Germinal center (tissue), 1 donor: ENCODE data around the gene CNTN6.
"Not testable (repeated sequence)": the region's sequence is repeated elsewhere in the genome, so short reads cannot be mapped to it uniquely, and the experiment has no call there.

Source experiments
- DNase-seq: peaks from one replicate; pipeline ENCODE4 v3.0.0; 2012; ENCODE audit warnings: mixed read lengths, low spot score

CNTN6 gene

DNA sequence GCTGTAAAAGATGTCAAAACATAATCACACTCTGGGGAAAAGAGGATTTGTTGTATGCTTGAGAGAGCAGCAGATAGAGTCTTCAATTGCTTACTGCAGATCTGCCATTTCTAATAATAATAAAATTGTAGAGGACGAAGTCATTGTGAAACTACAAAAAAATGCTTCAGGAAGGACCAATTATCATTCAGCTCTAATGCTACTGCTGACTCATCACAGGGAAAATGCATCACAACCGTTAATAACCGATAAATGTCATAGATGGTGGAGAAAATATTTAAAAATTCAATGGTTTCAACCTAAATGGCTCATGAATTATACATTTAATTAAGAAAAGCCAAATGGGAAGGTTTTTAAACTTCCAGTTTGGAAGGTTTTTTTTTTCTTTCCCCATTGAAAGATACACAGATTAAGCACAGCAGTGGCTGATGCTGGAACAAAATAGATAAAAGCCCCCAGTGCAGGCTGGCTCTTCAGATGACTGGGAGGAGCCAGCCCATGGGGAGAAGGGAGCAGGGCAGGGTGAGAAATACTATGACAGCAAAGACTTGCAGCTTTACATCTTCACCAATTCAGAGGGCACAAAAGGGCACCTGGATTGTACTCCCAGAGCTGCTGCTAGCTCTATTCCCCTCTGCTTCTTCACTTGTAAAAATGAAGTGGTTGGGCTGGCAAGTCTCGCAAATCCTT is 196.1 kb downstream of the CNTN6 start:
- no peak for DNase-seq

DNA sequence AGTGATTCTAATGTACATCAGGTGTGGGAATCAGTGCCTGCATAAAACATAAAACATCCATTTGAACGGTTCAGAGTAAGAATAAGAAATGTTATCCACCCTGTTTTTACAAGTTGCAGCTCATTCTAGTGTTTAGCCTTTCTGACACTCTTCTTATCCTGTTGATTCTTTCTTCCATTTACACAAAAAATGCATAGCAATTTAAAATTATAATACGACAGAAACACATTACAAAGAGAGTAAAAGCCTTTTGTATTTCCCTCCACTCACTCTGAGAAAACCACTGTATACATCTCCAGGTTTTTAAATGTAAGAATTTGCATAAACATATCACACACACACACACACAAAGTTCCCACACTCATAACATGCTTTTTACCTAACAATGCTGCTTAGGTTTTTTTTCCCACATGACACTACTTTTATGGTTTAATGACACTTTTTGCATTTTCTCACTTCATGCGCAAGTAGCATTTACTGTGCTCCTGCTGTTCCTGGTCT is 199.8 kb downstream of the CNTN6 start:
- DNase-seq = no peak

DNA sequence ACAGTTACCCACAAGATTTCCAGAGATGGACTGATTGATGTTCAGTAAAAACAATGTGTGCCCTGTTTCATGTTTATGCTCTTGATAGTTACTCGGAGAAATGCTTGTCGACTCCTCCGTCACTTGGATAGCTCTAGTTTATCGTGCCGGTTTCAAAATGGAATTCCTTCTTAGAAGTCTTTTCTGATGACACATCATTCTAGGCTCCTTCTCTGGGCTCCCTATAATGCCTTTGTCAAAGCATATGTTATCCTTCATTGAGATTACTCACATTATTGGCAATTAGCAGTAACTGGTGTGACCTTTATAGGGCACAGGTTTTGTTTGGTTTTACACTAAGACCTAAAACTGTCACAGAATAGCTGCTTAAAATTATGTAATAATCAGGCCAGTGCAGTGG is 201.8 kb downstream of the CNTN6 start:
- DNase-seq = no peak

DNA sequence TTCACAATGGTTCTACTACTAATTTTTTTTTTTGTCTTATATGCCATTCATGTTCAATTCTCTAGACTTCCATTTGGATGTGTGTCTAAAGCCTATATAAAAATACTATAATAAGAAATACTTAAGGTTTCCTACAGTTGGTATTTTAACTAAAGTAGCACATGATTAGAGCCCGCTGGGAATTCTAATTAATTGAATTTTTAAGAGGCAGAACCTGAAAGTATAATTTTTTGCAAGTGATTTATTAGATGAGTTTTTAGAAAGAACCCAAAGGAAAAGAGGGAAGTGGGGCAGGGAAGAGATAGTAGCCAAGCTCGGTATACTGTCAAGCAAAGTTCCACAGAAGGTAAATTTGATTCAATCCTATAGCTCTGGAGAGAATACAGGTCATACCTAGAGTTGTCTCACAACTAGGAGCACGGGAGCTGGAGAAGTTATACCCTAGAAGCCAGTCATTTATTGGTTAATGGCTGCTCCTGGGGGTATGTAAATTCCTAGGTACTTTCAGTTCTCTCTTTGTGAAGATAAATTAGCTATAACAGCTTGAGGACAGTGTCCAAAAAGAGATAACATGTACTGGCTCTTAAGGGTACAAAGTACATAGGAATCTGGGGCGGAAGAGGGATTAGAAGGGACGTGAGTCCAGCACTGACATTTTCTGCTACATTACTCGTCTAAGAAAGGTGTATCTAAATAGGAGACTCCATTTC is 225.6 kb downstream of the CNTN6 start:
- DNase-seq = no peak

DNA sequence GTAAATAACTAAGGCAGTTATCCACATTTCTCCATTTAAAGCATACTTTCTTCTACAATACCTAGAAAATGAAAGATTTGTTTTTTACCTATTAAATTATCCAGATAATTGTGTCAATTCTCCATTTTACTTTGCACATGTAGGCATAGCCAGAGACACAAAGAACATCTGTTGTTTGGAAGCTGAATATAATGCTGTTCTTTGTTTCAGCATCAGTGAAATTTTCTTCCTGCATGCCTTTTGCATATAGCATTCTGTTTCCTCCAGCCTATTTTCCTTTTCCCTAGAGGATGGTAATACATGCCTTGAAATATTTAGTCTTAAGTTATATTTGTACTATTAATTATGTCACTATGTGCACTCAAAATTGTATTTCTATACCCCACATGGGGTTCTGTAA is 233.7 kb downstream of the CNTN6 start:
- no peak for DNase-seq

DNA sequence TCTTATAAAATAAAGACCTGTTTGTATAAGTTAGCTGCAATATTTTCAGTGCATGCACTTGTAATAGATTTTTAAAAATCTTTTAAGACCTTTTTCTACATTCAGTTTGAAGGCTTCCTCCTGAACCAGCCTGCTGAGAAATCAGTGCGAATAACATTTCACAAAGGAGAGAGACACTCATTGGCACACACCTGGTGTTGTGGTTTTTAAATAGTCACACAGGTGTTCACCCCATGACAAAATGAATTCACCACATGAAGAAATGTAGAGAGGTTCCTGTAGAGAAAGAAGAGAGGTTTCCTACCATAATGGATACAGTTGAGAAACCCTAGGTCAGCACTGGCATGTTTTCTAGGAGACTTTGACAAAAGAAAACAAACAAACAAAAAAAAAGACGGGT is 237.3 kb downstream of the CNTN6 start:
- no peak for DNase-seq

DNA sequence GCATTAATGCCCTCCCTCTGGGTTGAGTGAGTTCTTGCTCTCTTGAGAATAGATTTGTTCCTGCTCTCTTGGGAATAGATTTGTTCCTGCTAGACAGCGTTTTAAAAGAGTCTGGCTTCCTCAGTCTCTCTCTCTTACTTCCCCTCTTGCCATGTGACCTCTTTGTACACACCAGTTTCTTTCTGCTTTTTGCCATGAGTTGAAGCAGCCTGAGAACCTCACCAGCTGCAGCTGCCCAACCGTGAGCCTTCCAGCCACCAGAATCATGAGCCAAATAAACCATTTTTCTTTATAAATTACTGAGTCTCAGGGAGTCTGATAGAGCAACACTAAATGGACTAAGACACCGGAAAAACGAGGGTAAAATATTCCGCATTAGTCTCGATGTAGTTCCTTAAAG is 253.6 kb downstream of the CNTN6 start:
- DNase-seq = no peak

DNA sequence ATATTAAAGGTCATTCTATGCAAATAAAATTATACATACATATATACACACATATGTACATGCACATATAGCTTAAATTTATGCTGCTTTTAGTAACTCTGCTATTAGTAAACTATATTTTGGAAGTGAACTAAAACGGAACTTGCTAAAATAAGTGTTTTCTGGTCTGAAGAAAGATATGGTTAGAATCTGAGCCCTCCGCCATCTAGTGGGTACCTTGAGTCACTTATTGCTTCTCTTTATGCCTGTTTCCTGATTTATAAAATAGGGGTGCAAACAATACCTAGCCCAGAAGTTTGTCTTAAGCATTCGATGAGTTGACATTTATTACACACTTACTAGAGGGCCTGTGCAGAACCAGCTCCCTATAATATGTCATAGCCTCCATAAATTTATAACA is 255.7 kb downstream of the CNTN6 start:
- DNase-seq = no peak

DNA sequence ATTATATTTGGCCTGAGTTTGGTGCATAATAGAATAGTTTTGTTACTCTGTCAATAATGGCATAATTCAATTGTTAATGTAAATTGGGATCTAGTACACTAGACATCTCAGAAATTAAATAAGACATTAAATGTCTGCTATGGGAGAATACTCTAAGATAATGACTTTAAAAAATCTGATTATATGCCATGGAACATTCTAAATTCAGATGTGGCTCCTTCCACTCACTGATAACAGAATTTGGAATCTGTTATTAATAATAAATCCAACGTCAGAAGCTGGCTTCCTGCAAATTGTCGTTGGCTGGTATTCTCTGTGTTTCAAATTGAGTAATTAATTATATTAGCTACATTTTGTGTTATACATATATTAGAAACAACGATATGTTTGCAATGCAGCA is 258.1 kb downstream of the CNTN6 start:
- DNase-seq = no peak

DNA sequence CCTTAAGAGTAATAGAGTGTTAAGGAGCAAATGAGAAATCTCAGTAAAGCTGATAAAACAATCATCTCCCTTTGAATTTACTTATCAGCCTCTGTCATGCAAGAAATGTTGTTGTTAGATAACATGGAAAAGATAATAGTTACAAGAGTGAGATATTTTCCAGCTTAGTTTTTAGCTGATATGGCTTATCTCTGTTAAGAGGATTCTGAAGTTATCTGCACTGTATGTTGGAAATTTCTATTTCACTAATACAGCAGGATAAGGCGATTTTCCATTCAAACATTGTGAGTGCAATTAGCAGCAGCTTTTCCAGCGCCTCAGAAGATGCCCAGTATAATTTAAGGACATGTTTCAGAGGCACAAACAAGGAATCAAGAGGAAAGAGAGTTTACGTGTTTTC is 262.9 kb downstream of the CNTN6 start:
- DNase-seq = no peak

DNA sequence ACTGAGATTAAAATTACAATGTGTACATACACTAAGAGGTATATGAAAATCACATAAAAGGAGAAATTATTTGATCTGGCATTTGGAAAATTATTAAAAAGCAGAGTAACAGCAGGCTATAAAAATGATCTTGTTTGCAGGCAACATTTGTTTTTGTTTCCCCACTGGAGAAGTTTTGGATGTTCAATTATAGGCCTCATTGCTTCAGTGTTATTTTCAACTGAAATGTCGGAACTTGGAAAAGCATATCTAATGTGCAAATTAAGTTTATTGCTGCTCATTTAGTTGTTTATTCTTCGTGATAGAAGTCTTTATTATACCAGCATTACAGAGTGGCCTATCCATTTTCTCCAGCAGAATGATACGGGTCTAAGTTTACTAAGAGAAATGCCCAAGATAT is 263.3 kb downstream of the CNTN6 start:
- DNase-seq = no peak

DNA sequence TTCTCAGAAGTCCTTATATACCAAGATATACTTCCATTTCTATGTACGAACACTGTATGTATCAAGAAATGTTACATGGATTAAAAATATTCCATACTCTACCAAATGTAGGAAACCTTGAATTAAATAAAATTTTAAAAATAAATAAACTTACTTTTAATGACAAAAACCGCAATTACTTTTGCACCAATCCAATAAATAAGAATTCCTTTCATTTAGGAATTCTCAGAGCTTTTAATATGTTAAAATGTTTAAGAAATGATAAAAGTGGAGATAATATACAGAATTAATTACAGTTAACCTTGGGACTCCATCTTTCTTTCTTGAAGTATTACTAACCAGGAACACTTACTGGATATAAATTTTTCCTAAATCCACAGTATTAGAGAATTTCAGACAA is 272.7 kb downstream of the CNTN6 start:
- DNase-seq = no peak

DNA sequence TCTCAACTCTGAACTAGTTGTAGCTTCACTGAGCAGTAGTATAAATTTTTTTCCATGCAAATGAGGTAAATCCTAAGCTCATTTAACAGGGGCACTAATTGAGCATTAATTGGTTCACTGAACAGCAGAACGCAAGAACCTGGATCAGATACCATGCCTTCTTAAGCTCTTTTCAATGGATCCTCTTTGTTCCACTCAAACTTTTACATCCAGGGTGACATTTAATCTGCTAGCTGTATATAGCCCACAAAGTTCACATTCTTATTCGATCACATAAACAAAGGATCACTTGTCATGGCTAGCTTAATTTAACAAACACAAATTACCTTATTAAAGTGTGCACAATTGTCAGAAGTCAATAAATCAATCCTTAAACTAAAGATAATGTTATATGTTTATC is 281.6 kb downstream of the CNTN6 start:
- DNase-seq = no peak

DNA sequence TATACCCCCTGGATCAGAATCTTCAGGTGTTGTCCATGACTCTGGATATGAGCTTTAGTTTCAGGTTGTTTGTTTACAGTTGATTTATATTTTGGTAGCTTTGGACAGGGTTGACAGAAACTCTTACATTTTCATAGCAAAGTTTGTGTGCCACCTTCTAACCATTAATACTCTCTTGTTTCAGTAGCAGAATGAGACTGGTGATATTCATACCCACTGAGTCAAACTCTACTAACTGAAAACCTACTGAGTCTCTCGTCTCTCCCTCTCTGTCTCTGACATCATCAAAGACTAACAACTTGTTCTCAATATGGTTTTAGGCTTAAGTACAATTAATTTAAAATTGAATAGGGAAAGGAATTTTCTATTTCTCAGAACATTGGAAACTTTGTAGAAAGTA is 282.3 kb downstream of the CNTN6 start:
- DNase-seq = no peak

DNA sequence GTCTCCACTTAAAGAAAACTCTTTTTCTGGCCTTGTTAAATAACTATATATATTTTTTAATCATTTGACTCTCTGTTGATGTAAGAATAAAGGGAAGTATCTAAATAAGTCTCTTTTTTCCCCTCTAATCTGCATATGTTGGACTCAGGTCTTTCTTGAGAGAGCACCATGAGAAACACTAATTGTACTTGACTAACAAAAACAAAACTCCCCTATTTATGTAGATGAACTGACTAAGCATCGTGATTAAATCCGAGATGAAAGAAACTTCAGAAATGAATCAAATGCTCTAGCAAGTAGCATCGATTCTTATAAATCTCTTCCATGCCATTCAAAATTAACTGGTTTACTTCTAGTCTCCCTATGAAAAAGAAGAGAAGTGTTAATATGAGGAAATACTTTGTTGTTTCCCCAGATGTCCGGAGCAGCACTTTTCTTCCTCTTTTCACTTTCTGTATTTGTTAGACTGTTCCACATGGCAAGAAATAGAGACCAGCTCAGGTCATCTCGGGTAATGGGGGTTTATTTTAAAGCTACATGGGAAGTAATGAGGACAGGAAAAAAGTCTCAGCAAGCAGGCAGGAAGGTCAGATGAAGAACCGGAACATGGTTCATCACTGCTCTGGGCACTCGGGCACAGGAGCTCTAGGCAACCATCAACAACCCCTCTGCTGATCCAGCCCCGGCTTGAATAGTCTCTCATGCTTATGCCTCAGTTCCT is 288.3 kb downstream of the CNTN6 start:
- DNase-seq = peak; percentile 51

DNA sequence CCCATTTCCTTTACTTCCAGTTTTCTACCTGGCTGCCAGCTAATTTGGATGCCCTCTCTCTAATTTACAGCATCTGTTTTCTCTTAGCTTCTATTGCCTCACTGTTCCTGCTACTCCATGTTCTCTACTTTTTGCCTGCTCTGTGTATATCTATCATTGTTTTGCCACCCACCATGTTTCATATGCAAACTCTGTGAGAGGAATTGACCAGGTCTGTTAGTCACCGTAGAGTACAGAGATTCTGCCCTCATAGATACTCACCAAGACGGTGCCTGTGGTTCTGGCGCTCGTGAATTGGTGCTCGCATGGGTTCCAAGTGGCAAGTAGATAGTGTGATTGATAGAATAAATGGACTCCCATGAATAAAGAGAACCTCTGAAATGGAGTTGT is 288.8 kb downstream of the CNTN6 start:
- DNase-seq = no peak

DNA sequence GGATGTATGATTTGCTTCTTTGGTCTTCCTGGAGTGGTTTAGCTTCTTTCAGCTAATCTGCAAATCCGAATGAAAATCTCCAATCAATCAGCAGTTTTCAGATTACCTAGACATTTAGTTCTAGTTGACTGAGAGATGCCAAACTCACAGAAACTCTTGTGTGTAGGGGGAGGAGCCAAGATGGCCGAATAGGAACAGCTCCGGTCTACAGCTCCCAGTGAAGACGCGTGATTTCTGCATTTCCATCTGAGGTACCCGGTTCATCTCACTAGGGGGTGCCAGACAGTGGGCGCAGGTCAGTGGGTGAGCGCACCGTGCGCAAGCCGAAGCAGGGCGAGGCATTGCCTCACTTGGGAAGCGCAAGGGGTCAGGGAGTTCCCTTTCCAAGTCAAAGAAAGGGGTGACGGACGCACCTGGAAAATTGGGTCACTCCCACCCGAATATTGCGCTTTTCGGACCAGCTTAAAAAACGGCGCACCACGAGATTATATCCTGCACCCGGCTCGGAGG is 294.6 kb downstream of the CNTN6 start:
- not testable (repeated sequence) for DNase-seq

DNA sequence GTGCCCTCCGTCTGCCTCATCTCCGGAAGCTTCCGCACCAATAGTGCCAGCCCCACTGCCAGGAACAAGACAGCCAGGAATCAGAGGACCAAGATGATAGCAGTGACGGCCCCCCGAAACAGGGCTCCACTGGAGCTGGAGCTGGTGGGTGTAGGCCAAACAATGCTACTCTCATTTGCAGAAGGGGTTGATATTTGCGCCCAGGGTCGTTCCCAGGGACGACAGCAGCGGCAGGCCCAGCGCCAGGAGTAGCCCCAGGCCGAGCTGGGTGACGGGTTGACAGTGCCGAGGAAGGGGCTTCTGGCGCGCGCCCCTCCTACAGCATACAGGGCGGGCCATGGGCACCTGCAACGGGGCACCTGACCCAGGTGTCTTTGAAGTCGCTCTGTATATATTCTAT is 301.4 kb downstream of the CNTN6 start:
- no peak for DNase-seq

DNA sequence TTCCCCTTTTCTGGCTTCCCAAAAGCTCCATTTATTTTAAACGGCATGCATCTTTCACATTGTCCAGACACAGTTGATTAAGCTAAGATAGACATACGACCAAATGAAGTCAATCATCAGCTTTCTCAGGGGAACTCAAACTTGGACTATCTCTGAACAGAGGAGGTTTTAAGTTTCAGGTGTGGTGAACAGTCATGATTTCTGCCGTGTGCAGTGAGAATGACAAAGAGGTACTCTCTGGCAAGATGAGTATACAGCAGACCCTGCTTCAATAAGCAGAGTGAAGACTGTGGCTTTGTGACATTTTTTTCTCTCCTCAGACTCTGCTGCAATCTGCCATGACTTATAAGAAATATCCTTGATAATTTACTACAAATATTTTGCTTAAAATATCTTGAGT is 307.7 kb downstream of the CNTN6 start:
- no peak for DNase-seq

DNA sequence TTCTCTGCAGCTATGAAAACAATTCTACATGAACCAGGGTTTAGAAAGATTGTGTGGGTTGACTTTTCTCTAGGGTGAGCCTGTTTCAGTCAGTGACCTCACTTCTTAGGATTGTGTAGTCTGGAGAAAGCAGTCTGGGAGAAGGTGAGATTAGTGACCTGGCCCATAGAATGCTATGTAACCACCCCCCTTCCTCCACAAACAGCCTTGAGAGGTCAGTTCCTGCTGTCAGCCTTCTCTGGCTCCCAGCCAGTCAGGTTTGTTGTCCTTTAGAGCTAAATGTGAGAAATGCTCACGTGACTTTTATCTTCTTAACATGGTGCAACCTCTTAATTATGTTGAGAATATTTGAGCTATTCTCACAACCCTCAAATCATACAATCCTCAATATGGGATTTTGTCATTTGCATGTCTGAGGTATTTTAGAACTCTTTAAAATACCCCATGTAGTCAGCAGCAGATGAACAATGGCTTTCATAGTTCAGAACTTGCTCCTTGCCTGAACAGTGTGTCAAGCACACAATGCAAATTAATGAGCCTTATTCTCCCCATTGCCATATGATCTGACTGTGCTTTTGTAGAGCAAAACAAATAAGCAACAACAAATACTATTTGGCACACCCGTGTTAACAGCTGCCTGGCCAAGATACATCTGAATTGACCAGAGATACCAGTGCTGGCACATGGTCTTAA is 311.6 kb downstream of the CNTN6 start:
- DNase-seq = no peak

DNA sequence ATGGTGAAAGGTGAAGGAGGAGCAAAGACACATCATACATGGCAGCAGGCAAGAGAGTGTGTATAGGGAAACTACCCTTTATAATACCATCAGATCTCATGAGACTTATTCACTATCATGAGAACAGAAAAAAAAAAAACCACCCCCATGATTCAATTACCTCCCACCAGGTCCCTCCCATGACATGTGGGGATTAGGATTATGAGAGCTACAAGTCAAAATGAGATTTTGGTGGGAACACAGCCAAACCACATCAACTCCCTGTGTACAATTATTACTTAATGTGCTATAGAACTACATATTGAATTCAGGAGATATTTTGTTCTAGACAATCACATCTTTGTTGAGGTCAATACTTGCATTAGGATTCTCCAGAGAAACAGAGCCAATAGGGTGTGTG is 313.4 kb downstream of the CNTN6 start:
- DNase-seq = no peak

DNA sequence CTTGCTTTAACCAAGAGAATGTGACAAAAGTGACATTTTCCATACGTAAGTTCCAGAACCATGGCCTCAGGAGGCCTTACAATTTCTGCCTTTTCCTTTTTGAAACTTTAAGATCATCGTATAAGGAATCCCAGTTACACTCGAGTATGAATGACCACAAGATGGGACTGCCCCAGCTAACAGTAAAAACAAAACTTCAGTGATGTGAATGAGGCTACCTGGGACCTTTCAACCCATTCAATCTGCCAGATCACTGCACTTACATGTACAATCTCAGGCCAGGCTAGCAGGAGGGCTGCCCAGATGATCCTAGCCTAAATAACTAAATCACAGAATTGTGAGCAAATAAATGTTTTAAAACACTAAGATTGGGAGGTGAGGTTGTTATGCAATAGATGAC is 328.8 kb downstream of the CNTN6 start:
- no peak for DNase-seq
